GM21526 (cell line): ENCODE data around the gene NNT.
"Not testable (repeated sequence)": the region's sequence is repeated elsewhere in the genome, so short reads cannot be mapped to it uniquely, and the experiment has no call there.

Source experiments
- ATAC-seq: cut with Tn5 transposase; IDR thresholded peaks from one replicate; pipeline ENCODE4 v1.9.1; 2021; ENCODE audit warnings: moderate library complexity; ENCODE audit not compliant: unreplicated experiment, low FRiP score

NNT gene

GRCh38 chr5:43602461-43603343 lies at the start of gene NNT:
Gene NNT, plus strand, starts transcription at chr5:43603180. Its CDS starts 6,016 bp downstream, at chr5:43609196.
- peak; percentile 73 for ATAC-seq

- no peak for ATAC-seq
These were observed 49.6 kb upstream of the NNT start for GRCh38 chr5:43553381-43553780.

DNA sequence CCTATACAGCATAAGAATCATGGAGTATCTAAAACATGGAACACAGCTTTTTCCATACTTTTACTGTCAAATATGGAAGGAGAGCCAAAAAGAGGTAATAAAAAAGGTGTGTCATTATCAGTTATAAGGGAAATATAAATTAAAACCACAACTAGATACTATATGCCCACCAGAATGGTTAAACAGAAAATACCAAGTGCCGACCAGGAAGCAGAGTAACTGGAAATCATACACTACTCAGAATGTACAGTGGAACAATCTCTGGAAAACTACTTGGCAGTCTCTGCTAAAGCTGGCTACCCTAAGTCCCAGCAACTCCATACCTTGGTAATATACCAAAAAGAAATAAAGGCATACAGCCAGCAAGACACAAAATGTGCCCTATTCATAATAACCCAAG lies 48.5 kb upstream of the NNT start:
- ATAC-seq = no peak

DNA sequence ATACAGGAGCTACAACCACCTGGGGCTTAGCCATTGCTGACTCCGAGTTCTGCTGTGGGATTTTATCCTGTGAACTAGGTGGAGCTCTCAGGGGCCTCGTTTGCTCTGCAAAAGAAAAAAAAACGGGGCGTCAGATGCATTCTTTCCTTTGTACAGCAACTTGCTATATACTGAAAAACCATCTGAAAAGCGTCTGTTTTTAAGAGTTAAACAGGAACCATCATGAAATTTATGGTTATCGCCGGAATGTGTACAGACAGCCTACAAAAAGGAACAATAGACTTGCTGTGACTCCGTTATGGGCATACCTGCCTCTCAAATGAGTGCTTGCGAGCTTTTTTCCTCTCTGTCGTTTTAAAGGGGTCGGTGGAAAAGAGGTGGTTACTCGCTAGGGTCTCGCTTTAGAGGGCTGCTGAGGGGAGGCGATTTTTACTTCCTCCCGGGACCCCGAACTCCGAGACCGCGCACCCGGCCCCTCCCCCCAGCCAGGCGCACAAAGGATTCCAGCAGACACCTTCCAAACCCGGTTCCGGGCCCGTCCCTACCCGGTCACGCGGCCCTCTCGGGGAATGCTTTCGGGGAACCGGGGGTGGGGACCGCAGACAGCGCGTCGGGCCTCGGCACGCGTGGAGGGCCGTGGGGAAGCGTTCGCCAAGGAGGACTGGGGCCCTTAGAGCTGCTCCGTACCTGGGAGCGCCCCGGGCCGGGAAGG lies 46.9 kb upstream of the NNT start:
- ATAC-seq = peak; percentile 28

DNA sequence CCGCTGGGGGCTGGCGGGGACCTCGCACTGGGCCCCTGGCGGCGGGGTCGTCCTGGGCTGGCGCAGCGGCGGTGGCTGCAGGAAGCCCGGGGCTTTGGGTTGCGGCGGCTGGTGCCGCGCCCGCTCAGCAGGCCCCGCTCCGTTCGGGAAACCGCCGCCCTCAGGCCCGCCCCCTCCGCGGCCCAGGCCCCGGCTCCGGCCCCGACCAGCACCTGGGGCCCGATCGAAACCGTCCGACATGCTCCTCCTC lies 46.4 kb upstream of the NNT start:
- peak; percentile 91 for ATAC-seq

- peak; percentile 73 for ATAC-seq
These were observed 46.0 kb upstream of the NNT start, which contains the start of gene PAIP1 for GRCh38 chr5:43556857-43557542. Gene PAIP1, minus strand, starts transcription at chr5:43557077. Its CDS starts 231 bp downstream, at chr5:43556846.

DNA sequence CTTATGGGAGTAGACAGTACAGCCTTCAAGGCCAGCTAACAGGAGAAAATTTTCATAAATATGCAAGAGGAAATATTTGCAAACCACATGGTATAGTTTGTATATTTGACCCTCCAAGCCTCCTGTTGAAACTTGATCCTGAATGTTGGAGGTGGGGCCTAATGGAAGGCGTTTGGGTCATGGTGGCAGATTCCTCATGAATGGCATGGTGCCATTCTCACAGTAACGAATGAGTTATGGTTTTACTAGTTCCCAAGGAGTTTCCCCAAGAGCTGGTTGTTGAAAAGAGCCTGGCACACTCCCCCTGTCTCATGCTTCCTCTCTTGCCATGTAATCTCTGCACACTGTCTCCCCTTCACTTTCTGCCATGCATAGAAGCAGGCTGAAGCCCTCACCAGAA lies 42.9 kb upstream of the NNT start:
- ATAC-seq = no peak

GRCh38 chr5:43561356-43561755 lies 41.6 kb upstream of the NNT start:
- no peak for ATAC-seq

DNA sequence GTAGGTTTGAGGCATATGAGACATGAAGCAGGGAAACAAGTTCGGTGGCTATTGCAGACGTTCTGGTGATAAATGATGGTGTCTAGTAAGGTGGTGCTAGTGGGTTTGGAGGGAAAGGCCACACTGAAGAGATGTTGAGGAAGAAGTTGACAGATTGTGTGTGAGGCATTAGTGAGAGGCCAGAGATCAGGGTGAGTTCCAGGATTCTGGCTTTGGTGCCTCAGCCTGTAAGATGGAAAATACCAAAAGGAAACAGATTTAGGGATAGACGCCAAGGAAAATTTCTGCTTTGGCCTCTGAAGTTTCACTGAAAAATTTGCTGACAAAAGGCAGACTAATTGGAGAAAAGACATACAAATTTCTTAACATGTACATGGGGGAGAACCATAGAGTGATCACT lies 39.7 kb upstream of the NNT start:
- no peak for ATAC-seq

- no peak for ATAC-seq
These were observed 38.6 kb upstream of the NNT start for GRCh38 chr5:43564289-43564850.

DNA sequence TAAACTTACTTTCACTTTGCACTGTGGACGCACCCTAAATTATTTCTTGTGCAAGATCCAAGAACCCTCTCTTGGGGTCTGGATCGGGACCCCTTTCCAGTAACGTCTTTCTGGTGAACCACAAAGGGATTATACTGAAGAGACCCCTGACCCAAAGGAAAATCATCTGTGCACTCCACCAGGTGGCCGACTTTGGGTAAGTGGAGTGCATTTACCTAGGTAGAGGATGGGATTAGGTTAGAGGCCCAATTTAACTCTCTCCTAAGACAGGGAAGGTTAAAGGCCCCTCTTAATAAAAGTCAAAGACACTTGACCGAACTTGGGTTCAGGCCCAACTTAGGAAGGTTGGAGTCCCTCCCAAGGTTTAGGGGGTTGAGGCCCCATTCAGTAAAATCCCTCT lies 37.9 kb upstream of the NNT start:
- ATAC-seq = no peak

DNA sequence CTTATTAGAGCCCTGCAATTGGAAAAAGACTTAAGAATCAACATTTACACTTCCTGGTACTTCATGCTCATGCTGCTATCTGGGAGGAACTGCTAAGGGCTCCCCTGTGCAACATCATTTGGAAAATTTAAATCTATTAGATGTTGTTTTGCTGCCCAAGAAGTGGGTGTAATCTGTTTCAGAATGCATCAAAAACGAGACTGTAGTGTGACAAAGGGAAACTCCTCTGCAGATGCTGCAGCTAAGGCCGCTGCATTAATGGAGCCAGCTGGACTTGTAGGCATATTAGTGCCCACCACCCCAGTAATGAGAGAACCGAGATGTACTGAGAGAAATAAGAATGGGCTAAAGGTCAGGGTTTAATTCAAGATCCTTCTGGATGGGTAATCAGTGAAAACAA lies 35.0 kb upstream of the NNT start:
- ATAC-seq = no peak

DNA sequence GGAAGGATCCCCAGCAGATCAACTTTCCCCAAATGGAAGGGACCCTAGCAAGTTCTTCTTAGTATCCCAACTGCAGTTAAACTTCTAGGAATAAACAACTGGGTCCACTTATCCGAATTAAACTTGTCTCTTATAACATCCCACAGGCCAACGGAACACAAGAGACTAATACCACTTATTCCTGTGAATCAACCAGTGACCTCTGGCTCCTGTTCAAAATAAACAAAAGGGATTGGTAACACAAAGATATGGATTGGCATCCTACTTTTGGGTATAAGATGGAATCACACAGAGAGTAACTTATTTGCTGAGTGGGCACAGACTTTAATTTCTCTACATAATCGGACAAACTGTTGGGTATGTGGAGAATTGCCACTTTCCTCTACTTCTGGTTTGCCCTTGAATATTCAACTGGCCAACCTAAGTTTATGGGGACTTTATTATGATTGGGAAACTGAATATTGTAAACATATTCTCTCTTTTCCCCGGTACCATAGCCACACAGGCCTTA lies 33.7 kb upstream of the NNT start:
- ATAC-seq = no peak

- ATAC-seq = no peak
These were observed 32.4 kb upstream of the NNT start for GRCh38 chr5:43570450-43571158.

- ATAC-seq = no peak
These were observed 31.7 kb upstream of the NNT start for GRCh38 chr5:43571237-43571636.

- no peak for ATAC-seq
These were observed 30.6 kb upstream of the NNT start for GRCh38 chr5:43572357-43572756.

- no peak for ATAC-seq
These were observed 29.9 kb upstream of the NNT start for GRCh38 chr5:43573058-43573457.

DNA sequence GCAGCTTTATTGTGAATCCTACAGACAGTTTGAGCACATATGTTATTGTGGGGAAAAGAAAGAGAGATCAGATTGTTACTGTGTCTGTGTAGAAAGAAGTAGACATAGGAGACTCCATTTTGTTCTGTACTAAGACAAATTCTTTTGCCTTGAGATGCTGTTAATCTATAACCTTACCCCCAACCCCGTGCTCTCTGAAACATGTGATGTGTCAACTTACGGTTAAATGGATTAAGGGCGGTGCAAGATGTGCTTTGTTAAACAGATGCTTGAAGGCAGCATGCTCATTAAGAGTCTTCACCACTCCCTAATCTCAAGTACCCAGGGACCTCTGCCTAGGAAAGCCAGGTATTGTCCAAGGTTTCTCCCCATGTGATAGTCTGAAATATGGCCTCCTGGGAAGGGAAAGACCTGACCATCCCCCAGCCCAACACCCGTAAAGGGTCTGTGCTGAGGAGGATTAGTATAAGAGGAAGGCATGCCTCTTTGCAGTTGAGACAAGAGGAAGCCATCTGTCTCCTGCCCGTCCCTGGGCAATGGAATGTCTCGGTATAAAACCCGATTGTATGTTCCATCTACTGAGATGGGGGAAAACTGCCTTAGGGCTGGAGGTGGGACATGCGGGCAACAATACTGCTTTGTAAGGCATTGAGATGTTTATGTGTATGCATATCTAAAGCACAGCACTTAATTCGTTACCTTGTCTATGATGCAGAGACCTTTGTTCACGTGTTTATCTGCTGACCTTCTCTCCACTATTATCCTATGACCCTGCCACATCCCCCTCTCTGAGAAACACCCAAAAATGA lies 22.4 kb upstream of the NNT start:
- not testable (repeated sequence) for ATAC-seq

GRCh38 chr5:43581398-43581797 lies 21.6 kb upstream of the NNT start:
- no peak for ATAC-seq
